K562 (cell line): ENCODE data around the gene LETM1. TPM values are rescaled to one million over a fixed set of nuclear protein-coding genes. Genes with fewer than 3 reads are reported as not detected.

Experiments used
- ATAC-seq: fragments of 200-7000 bp; cut with Tn5 transposase; 3 replicates; pipeline ENCODE4 v1.9.1; 2020; ENCODE audit warnings: moderate library complexity
- BruUV-seq: library from RNA; stranded (reverse); fragments of 400-500 nt; replicated peaks from 2 replicates; lab custom pipeline; 2021; lab: Mats Ljungman, UMichigan
- CTCF ChIA-PET: fragments of 300-600 bp; formaldehyde crosslinking; extraction: SDS; loops from one replicate; lab custom pipeline; 2021; ENCODE audit warnings: low intra/inter-chr PET ratio; lab: Yijun Ruan, JAX
- POLR2A ChIA-PET: fragments of 300-600, 350-650 bp; sonication (Branson Sonifier 250); formaldehyde crosslinking; extraction: SDS; loops from one replicate; lab custom pipeline; 2021; ENCODE audit warnings: antibody characterized with exemption, inconsistent platforms; lab: Yijun Ruan, JAX
- DNase-seq, 4 experiments: peaks; one replicate each; pipeline versions ENCODE4 v3.0.0 to v3.0.0-alpha.2; 2011 to 2018; ENCODE audit warnings: low spot score in 3 of 4, mixed read lengths in 3 of 4; ENCODE audit errors: extremely low read depth in 1 of 4
- FAIRE-seq: peaks from 2 replicates; lab custom pipeline; 2011; peaks lifted over from hg19 to GRCh38; lab: Jason Lieb, UNC
- H2AFZ ChIP-seq: 2 replicates; pipeline ENCODE4 v1.6.0; 2011; ENCODE audit warnings: low read depth, low read length, control low read depth, inconsistent platforms
- H3K27ac ChIP-seq: fragments of 200-600 bp; 3 replicates; pipeline ENCODE4 v1.8.0; 2011; ENCODE audit warnings: low read depth, mild to moderate bottlenecking, control low read depth, inconsistent platforms, low read length, moderate library complexity, mixed read lengths; ENCODE audit errors: extremely low read depth
- H3K27me3 ChIP-seq, 2 experiments: fragments of 300-600 bp in 1 of 2; 2 replicates in 1 of 2; 3 replicates in 1 of 2; pipeline versions ENCODE4 v1.6.0 to v1.8.0; 2011; ENCODE audit warnings: inconsistent platforms in 2 of 2, low read length in 2 of 2, mild to moderate bottlenecking in 1 of 2, mixed read lengths in 1 of 2, moderate library complexity in 1 of 2; ENCODE audit not compliant: control insufficient read depth in 2 of 2, insufficient read depth in 2 of 2
- H3K36me3 ChIP-seq: fragments of 300-600 bp; 3 replicates; pipeline ENCODE4 v1.8.0; 2011; ENCODE audit warnings: mild to moderate bottlenecking, low read length, inconsistent platforms; ENCODE audit not compliant: control insufficient read depth, insufficient read depth
- H3K4me1 ChIP-seq, 2 experiments: fragments of 200-600 bp in 1 of 2; replicated peaks in 1 of 2; 2 replicates in 1 of 2; 3 replicates in 1 of 2; pipeline versions ENCODE4 v1.5.1 to v1.8.0; 2011; ENCODE audit warnings: inconsistent platforms in 2 of 2, low read length in 2 of 2, mild to moderate bottlenecking in 1 of 2, mixed read lengths in 1 of 2, moderate library complexity in 1 of 2; ENCODE audit not compliant: control insufficient read depth in 2 of 2, insufficient read depth in 2 of 2
- H3K4me2 ChIP-seq: 2 replicates; pipeline ENCODE4 v1.6.1; 2011; ENCODE audit warnings: low read length, control low read depth, inconsistent platforms, mixed read lengths; ENCODE audit not compliant: insufficient read depth
- H3K4me3 ChIP-seq: fragments of 200-600 bp; sonication (generic), shearing (Covaris generic); 2 replicates; pipeline ENCODE4 v1.5.1; 2016; ENCODE audit warnings: control low read depth, inconsistent platforms
- H3K79me2 ChIP-seq: fragments of 200-600 bp; 3 replicates; pipeline ENCODE4 v1.8.0; 2011; ENCODE audit warnings: low read length, inconsistent platforms; ENCODE audit not compliant: control insufficient read depth, insufficient read depth
- H3K9ac ChIP-seq, 2 experiments: 2 replicates each; pipeline versions ENCODE4 v1.6.0 to v1.6.1; 2011; ENCODE audit warnings: low read depth in 2 of 2, low read length in 2 of 2, control low read depth in 1 of 2, inconsistent platforms in 1 of 2, mild to moderate bottlenecking in 1 of 2, mixed read lengths in 1 of 2; ENCODE audit not compliant: insufficient read depth in 1 of 2
- H3K9me1 ChIP-seq: one replicate; pipeline ENCODE4 v1.6.0; 2011; ENCODE audit warnings: inconsistent platforms, mild to moderate bottlenecking, low read length, moderate library complexity; ENCODE audit not compliant: control insufficient read depth, insufficient read depth
- H3K9me3 ChIP-seq: replicated peaks from 2 replicates; pipeline ENCODE4 v1.5.1; 2011; ENCODE audit warnings: low read depth, low read length, inconsistent platforms; ENCODE audit not compliant: control insufficient read depth, insufficient read depth
- H4K20me1 ChIP-seq: replicated peaks from 2 replicates; pipeline ENCODE4 v1.6.1; 2011; ENCODE audit warnings: low read length, inconsistent platforms, mixed read lengths; ENCODE audit not compliant: control insufficient read depth, insufficient read depth
- CCNT2 ChIP-seq: IDR thresholded peaks from 2 replicates; pipeline ENCODE4 v1.6.1; 2011; ENCODE audit warnings: borderline replicate concordance, low read depth, mild to moderate bottlenecking, moderate library complexity, mixed read lengths, low read length; ENCODE audit not compliant: insufficient read length; ENCODE audit errors: extremely low read depth
- MCM7 ChIP-seq, 2 experiments: fragments of 450-650 bp; IDR thresholded peaks; 2 replicates each; pipeline ENCODE4 v1.6.1; 2016 to 2018
- PML ChIP-seq: IDR thresholded peaks from 2 replicates; pipeline ENCODE4 v1.6.1; 2012; ENCODE audit warnings: low read length, inconsistent platforms
- RBFOX2 ChIP-seq: fragments of 200-400 bp; formaldehyde crosslinking; IDR thresholded peaks from 2 replicates; pipeline ENCODE4 v1.6.1; 2017; ENCODE audit warnings: low read depth, mild to moderate bottlenecking, low read length, moderate library complexity
- WGBS: fragments of 100-300 bp; shearing (Covaris generic); methylation state at CpG from one replicate; pipeline ENCODE4 v1.1.6; 2016; ENCODE audit warnings: low coverage, mixed read lengths; ENCODE audit not compliant: insufficient coverage; ENCODE audit errors: missing lambda C conversion rate; 5-methylcytosine and 5-hydroxymethylcytosine counted together
- in situ Hi-C: fragments of 300-500 bp; cut with MboI; formaldehyde crosslinking; loops from 4 replicates; pipeline ENCODE4 v1.15.0; 2018; ENCODE audit warnings: inconsistent platforms, mixed read lengths
- intact Hi-C: fragments of 100-400 bp; cut with micrococcal nuclease; formaldehyde crosslinking; loops from 2 replicates; pipeline ENCODE4 v1.14.2; 2022
- polyA plus RNA-seq, 8 experiments: library from polyadenylated mRNA; depleted of rRNA in 4 of 8; stranded (reverse) in 5 of 8; unstranded in 3 of 8; fragments of >200 nt; fragmentation: Nextera tagmentation in 2 of 8; fragmentation: Illumina TruSeq in 1 of 8; extraction: Ambion mirVana in 2 of 8; extraction: Trizol in 1 of 8; gene quantifications; 2 replicates each; pipeline versions ENCODE4 v1.2.1 to v1.2.3, GENCODE V29; 2011 to 2014; ENCODE audit warnings: inconsistent platforms in 1 of 8, missing spikeins in 1 of 8
- total RNA-seq, 7 experiments: library from RNA; depleted of rRNA in 6 of 7; stranded (reverse); fragments of >200 nt in 6 of 7; fragmentation: Illumina TruSeq in 2 of 7; extraction: Trizol in 2 of 7; gene quantifications; 2 replicates each; pipeline versions ENCODE4 v1.2.1 to v1.2.3, GENCODE V29; 2011 to 2021; ENCODE audit warnings: low replicate concordance in 1 of 7
- TF ChIP-seq, protein P1 (sequence below): sonication (generic); formaldehyde crosslinking; IDR thresholded peaks from 2 replicates; pipeline ENCODE4 v1.8.0; 2022; ENCODE audit warnings: mild to moderate bottlenecking, missing genetic modification reagents
- TF ChIP-seq, protein P2 (sequence below): sonication (generic); formaldehyde crosslinking; IDR thresholded peaks from 2 replicates; pipeline ENCODE4 v1.8.0; 2022; ENCODE audit warnings: missing genetic modification reagents, mild to moderate bottlenecking, moderate library complexity, borderline replicate concordance

Gene LETM1
- total and polyA plus RNA-seq, 9 of the 15 experiments (the other 6 are each of a cell fraction or from before 2014, with no cell fraction given) = 3.9 to 109 (median 35.0) TPM

DNA sequence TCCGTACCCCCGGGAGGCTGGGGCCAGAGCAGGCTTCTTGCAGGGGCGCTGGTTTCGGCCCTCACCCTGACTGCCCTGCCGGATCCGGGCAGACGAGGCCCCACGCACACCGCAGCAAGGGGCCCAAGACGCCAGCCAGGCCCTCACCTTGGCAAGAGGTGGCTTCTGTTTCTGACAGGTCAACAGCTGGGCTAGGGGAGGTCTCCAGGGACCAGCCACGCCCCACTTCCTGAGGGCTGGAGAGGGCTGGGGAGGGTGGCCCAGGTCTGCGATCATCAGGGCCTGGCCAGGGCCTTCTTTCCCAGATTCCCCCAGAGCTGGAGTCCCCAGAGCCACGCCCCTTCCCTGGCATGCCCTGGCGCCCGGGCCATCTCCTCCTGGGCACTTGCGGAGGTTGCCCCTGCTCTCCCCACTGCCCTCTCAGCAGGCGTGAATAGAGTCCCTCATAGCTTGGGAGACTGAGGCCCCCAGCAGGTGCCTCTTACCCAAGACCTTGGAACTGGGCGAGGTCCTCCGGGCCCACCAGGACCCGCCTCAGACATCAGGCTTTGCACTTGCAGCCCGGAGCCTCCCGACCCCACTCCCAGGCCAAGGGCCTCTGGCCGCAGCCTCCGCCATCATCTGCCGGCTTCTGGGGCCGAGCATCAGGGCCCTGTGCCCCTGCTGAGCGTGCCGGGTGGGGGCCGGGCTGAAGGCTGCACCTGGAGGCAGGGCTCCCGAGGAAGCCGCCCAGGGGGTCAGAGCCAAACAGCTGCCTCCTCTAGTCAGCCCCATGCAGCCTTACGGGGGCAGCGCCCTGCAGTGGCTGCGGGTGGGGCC lies 69.2 kb downstream of the LETM1 start:
- H3K27ac ChIP-seq = no peak overlapping the region

More for the DNA sequence above, 69.2 kb downstream of the LETM1 start:
- FAIRE-seq (no peak), ATAC-seq (no peak), DNase-seq (peak in 1 of 4 experiments; percentile 34)
- no peak overlapping the region for H2AFZ ChIP-seq
- POLR2A ChIA-PET = no interaction called here
- WGBS = 82% methylated on average over 22 of the region's 34 CpGs
- H3K9me1 ChIP-seq = no peaks in the 10 kb centered on the region
- peak overlapping the region in 1 of 2 experiments; percentile 90; a peak in 2 of 4 replicates for H3K9ac ChIP-seq
- in situ Hi-C loops = no loop called here
- CTCF ChIA-PET = no interaction called here
- H3K4me3 ChIP-seq = no peak overlapping the region
- H4K20me1 ChIP-seq = no peaks in the 10 kb centered on the region
- no peak overlapping the region for H3K4me2 ChIP-seq
- TF ChIP-seq, protein P1, sequence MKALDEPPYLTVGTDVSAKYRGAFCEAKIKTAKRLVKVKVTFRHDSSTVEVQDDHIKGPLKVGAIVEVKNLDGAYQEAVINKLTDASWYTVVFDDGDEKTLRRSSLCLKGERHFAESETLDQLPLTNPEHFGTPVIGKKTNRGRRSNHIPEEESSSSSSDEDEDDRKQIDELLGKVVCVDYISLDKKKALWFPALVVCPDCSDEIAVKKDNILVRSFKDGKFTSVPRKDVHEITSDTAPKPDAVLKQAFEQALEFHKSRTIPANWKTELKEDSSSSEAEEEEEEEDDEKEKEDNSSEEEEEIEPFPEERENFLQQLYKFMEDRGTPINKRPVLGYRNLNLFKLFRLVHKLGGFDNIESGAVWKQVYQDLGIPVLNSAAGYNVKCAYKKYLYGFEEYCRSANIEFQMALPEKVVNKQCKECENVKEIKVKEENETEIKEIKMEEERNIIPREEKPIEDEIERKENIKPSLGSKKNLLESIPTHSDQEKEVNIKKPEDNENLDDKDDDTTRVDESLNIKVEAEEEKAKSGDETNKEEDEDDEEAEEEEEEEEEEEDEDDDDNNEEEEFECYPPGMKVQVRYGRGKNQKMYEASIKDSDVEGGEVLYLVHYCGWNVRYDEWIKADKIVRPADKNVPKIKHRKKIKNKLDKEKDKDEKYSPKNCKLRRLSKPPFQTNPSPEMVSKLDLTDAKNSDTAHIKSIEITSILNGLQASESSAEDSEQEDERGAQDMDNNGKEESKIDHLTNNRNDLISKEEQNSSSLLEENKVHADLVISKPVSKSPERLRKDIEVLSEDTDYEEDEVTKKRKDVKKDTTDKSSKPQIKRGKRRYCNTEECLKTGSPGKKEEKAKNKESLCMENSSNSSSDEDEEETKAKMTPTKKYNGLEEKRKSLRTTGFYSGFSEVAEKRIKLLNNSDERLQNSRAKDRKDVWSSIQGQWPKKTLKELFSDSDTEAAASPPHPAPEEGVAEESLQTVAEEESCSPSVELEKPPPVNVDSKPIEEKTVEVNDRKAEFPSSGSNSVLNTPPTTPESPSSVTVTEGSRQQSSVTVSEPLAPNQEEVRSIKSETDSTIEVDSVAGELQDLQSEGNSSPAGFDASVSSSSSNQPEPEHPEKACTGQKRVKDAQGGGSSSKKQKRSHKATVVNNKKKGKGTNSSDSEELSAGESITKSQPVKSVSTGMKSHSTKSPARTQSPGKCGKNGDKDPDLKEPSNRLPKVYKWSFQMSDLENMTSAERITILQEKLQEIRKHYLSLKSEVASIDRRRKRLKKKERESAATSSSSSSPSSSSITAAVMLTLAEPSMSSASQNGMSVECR (CRISPR knock-in tag) = peak; percentile 13; the same call in 1 of the 2 replicates
- TF ChIP-seq CCNT2 (no peak), RBFOX2 (peak; percentile 20; the same call in 1 of the 2 replicates), PML (no peak), MCM7 (IDR thresholded peaks at IDR 0.05) (no peak)
- TF ChIP-seq, protein P2, sequence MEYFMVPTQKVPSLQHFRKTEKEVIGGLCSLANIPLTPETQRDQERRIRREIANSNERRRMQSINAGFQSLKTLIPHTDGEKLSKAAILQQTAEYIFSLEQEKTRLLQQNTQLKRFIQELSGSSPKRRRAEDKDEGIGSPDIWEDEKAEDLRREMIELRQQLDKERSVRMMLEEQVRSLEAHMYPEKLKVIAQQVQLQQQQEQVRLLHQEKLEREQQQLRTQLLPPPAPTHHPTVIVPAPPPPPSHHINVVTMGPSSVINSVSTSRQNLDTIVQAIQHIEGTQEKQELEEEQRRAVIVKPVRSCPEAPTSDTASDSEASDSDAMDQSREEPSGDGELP (CRISPR knock-in tag) = peak; percentile 67; the same call in 1 of the 2 replicates
- H3K27me3 ChIP-seq = no peaks in the 10 kb centered on the region
- no peaks in the 10 kb centered on the region for H3K79me2 ChIP-seq
- BruUV-seq = no TSS peak
- intact Hi-C loops = no loop called here
- H3K4me1 ChIP-seq = peaks cover 41 to 76% of the 10 kb centered on the region in 2 experiments
- H3K36me3 ChIP-seq = no peaks in the 10 kb centered on the region
- H3K9me3 ChIP-seq = no peaks in the 10 kb centered on the region
